NCI-H69 (cell line): ENCODE results near the gene RNF25.

Experiments used
- DNase-seq: peaks from one replicate; lab custom pipeline; 2025; lab: John Stamatoyannopoulos, UW

Gene RNF25

DNA sequence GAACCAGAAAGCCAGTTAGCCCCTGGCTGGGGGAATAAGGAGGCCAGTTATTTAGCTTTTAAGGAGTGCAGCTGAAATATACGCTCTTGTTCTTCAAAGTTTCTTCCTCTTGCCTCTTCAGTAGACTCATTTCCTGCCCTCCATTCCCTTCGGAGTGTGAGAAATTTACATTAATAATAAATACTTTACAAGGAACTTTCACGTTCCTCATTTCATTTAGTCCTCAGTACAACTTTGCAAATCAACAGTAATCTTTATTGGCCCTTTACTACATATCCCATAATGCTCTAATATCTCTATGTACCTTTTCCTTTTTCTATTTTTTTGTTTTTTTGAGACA lies 48.5 kb downstream of the RNF25 start:
- DNase-seq, result no peak

DNA sequence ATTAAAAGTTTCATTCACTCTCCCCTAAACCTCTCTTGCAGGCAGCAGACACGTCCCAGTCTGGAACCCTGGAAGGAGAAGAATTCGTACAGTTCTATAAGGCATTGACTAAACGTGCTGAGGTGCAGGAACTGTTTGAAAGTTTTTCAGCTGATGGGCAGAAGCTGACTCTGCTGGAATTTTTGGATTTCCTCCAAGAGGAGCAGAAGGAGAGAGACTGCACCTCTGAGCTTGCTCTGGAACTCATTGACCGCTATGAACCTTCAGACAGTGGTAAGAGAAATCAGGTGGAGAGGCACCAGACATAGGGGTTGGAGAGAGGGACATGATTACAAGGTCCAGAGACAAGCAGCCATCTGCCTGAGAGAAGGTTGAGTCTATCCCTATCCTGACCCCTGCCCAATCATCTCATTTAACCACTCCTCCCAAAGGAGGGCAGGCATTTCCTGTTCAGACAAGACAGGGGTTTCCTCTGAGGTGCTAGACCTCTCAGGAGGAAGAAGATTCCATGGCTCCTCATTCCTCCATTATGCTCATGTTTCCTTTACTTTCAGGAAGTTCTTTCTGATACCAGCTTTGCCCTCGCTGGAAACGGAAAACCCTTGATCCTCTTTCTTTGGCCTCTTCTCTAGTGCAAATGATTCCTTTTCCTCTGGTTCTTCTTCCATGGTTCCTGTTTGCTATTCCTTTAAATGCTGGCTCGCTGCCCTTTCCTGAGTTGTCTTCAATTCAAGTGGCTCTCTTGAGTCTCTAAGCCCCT lies 49.0 kb downstream of the RNF25 start:
- no peak for DNase-seq

DNA sequence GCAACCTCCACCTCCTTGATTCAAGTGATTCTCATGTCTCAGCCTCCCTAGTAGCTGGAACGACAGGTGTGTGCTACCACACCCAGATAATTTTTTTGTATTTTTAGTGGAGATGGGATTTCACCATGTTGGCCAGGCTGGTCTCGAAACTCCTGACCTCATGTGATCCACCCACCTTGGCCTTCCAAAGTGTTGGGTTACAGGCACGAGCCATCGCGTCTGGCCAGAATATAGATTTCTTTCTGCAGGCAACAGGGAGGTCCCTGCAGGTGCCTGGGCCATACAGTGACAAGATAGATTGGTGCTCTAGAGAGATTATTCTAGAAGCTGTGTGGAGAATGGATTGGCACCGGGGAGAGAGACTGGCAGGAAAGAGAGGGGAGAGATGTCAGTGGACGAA lies 50.8 kb downstream of the RNF25 start:
- DNase-seq, result no peak

DNA sequence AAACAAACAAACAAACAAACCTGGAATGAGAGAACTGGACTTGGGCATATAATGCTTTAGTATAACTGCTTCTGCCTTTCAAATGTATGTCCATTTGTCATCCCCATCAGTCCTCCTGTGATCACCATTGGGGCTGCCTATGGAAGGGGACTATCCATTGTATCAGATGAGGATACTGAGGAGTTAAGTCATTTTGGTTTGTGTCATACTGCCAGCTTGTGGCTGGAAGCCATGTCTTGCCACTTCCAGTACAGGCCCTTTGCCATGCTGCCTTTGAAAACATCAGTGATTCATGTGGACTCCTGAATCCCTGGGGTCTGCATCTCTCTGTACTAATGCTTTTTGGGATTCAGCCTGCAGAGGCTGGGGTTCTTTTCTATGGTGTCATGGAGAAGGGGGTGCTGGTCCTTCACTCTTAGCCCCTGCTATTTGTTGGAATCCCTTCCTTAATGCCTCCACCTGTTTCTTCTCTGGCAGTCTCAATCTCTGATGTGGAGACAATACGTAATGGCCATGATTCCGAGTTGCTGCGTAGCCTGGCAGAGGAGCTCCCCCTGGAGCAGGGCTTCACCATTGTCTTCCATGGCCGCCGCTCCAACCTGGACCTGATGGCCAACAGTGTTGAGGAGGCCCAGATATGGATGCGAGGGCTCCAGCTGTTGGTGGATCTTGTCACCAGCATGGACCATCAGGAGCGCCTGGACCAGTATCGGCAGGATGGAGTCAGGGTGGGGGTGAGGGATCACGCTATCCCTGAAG lies 53.5 kb downstream of the RNF25 start:
- DNase-seq, result peak; percentile 44

DNA sequence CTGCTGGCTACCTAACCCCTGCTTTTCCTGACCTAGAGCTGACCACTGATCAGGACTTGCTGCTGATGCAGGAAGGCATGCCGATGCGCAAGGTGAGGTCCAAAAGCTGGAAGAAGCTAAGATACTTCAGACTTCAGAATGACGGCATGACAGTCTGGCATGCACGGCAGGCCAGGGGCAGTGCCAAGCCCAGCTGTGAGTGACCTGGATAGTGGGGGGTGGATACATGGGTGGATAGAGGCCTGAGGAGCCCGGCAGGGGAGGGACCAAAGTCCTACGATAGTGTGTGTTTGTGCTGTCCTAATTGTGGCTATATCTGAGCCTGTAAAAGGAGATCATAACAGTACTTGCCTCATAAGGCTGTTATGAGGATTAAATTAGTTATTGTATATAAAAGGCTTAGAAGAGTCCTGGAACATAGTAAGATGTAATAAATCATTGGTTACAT lies 55.9 kb downstream of the RNF25 start:
- no peak for DNase-seq
